8988T (cell line): ENCODE measurements around the gene ALPP.
A peak's percentile ranks its signal among the peaks of the same experiment; 100 is the strongest.
"Not testable (repeated sequence)": the region's sequence is repeated elsewhere in the genome, so short reads cannot be mapped to it uniquely, and the experiment has no call there.

Experiments used
- DNase-seq: peaks from one replicate; pipeline ENCODE4 v3.0.0; 2011

ALPP gene

DNA sequence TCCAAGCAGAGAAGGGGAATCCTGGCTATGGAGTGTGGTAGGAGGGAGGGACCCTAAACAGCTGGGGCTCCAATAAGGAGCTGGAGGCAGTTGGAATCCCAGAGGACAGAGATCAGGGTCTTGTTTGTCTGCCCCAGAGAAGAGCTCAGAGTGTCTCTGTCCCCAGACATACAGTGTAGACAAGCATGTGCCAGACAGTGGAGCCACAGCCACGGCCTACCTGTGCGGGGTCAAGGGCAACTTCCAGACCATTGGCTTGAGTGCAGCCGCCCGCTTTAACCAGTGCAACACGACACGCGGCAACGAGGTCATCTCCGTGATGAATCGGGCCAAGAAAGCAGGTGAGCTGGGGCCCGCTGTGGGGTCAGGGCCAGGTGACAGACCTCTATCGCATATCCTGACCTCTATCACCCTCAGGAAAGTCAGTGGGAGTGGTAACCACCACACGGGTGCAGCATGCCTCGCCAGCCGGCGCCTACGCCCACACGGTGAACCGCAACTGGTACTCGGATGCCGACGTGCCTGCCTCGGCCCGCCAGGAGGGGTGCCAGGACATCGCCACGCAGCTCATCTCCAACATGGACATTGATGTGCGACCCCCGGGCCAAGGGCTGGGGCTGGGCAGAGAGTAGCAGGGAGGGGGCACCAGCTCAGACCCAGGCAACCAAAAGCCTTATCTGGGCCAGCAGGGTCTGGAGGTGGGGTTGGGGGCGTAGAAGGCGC lies 29.0 kb downstream of the ALPP start:
- DNase-seq = not testable (repeated sequence)

DNA sequence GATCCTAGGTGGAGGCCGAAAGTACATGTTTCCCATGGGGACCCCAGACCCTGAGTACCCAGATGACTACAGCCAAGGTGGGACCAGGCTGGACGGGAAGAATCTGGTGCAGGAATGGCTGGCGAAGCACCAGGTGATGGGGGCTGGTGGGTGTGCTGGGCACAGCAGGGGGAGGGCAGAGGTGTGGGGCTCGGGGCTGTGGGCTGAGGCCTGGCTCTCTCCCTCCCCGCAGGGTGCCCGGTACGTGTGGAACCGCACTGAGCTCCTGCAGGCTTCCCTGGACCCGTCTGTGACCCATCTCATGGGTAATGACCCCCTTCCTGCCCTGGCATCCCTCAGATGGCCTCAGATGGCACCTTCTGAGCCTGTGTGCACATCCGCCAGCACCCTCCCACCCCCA lies 29.7 kb downstream of the ALPP start:
- not testable (repeated sequence) for DNase-seq

- not testable (repeated sequence) for DNase-seq
Measured at GRCh38 chr2:232409617-232410016, 31.1 kb downstream of the ALPP start.

DNA sequence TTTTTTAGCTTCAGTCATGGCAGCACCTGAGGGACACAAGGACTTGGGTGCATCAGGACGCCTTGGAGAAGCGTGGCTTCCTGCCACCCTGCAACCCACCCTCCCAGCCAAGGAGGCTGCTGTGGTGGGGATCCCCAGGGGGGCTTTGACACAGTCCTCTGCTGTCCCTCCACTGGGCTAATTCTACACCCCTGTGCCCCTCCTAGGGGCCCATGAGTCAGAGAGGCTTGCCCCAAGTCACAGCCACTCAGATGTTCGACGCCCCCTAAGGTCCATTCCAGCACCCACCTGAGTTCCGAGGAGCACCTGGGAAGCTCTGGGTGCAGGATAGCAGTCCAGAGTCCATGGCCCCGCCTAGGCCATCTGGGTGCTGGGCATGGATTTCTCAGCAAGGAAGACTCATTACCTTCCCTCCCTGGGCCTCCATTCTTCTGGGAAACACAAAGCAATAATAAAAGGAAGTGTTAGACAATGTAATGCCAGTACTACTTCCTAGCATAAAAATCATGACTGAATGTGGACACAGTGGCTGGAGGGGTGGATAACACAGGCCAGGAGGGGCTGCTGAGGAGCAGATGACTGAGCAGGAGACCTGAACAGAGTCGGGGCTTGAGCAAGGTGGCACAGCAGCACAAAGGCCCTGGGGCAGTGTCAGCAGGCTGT lies 31.8 kb downstream of the ALPP start:
- no peak for DNase-seq

- DNase-seq = no peak
Measured at GRCh38 chr2:232411901-232412629, 33.5 kb downstream of the ALPP start.

DNA sequence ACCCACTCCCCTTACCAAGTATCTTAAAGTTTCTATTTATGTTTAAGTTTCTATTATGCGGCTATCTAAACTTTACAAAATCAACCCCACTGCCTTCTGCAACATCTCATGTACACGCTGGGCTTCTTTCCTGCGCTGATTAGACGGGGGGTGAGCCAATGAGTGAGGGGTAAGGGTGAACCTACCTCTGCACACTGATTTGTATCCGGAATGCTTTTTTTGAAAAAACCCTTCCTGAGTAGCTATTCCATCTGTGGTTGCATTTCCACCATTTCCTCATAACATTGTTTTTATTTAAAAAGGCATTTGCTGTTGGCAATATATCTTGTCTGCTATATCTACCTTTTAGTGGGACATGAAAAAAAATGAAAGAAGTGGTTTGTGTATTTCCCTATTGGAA lies 34.4 kb downstream of the ALPP start:
- DNase-seq = no peak

DNA sequence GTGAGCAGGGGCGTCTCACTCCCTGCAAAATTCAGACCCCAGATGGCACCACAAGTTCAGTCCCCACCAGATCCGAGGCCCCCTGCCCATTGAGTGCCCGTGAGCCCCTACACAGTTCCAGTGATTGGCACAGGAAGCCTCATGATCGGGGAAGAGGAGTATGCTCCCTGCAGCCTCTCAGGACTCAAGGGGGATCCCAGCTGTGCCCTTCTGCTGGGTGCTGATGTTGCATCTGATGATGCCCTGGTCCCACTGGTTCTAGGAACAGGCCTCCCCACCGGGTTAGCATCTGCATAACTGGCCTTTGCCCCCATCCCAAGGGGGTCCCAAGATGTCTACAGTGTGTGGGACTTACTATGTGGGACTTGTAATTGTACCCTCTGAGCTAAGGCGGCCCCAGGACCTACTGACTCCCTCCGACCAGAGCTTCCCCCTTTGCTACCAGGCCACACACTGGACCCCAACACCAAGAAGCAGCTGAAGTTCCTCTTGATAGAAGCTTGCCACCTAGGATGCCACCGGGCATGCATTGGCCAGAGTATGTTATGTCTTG lies 36.7 kb downstream of the ALPP start:
- DNase-seq = no peak

GRCh38 chr2:232415736-232416520 lies 37.4 kb downstream of the ALPP start:
- DNase-seq = no peak

DNA sequence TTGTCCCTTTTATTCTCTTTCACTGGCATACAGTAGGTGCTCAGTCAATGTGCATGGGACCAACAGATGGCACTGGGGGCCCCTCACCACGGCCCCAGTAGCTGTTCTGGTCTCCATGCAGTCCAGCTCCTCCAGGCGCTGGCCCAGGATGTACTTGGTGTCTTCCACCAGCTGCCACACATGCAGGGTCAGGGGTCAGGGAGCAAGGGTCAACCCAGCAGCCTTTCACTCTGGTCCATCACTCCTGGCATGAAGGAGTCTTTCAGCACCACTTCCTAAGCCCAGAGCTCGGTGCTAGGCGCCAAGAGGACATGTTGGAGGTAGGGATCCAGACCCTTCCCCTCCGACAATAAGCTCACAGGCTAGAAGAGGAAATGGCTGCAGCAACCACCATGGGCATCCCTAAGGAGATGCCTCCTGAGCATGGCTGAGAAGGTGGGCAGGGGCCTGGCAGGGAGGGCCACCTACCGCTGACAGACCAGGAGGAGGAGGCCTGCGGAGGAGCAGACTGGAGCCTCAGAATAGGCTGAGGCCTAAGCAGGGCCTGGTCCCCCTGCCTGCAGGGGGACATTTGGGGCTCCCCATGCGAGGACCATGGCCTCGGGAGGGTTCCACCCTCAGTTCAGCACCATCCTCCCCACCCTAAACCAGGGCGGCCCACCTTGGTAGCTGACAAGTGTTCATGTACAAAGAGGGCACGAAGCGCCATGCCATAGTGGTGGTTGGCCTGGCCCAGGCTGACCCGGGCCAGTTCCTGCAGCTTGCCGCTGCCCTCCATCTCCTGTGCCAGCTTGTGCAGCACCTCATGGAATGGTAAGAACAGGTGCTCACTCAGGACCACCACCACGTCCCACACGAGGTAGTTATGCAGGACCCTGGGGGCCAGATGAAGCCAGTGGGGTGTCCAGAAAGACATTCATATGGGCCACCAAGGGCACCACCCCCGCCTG lies 38.2 kb downstream of the ALPP start:
- DNase-seq = peak; percentile 29

- DNase-seq = peak; percentile 36
Measured at GRCh38 chr2:232417489-232417888, 38.9 kb downstream of the ALPP start.

- no peak for DNase-seq
Measured at GRCh38 chr2:232418056-232418455, 39.5 kb downstream of the ALPP start.

GRCh38 chr2:232418466-232419244 lies 40.1 kb downstream of the ALPP start:
- peak; percentile 24 for DNase-seq

DNA sequence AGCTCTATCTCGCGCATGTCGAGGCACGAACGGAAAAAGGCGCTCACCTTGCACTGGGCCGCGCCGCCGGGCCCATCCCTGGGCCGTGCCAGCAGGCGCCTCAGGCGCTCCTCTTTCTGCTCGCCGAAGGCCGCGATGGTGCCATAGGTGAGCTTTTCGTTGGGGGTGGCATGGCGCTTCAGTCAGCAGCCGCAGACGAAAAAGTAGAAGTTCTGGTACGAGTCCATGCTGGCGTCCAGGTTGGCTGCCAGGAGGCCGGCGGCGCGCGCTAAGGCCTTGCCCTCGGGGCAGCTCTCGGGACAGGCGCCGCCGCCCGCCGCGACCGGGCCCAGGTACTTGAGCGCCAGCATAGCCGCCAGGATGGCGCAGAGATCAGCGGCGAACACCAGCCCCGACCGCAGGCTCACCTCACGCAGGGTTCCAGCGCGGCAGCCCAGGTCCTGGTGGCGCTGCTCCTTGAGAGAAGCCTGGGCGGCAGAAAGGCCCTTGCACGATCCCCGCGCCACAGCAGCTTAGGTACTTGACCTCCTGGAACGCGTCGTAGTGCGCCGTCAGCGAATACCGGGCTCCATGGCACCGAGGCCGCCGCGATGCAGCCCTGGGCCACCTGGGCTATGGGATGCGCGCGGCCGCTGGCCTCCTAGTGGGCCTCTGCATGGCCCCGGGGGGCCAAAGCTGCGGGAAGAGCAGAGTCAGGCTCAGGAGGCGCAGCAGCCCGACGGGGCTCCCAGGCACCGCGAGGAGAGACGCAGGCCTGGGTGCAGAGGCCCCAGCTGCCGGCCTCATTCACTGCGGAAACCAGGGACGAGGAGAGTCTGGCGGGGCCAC lies 40.9 kb downstream of the ALPP start:
- no peak for DNase-seq

DNA sequence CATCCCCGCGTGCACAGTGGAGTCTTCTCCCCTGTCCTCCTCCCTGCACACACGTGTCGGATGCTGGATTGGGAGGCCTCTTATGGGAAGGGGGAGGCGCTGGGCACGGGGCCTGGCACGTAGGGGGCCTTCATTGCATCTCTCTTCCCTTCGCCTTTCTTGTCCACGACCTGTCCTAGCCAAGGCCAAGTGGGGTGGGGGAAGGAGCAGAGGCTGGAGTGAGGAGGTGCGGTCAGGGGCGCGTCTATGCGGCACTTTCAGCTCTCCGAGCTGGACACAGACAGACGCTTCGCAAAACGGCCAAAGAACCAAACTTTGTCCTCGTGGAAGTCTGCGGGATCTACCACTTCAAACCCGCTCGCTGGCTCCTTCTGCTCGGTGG lies 41.5 kb downstream of the ALPP start:
- DNase-seq = no peak

DNA sequence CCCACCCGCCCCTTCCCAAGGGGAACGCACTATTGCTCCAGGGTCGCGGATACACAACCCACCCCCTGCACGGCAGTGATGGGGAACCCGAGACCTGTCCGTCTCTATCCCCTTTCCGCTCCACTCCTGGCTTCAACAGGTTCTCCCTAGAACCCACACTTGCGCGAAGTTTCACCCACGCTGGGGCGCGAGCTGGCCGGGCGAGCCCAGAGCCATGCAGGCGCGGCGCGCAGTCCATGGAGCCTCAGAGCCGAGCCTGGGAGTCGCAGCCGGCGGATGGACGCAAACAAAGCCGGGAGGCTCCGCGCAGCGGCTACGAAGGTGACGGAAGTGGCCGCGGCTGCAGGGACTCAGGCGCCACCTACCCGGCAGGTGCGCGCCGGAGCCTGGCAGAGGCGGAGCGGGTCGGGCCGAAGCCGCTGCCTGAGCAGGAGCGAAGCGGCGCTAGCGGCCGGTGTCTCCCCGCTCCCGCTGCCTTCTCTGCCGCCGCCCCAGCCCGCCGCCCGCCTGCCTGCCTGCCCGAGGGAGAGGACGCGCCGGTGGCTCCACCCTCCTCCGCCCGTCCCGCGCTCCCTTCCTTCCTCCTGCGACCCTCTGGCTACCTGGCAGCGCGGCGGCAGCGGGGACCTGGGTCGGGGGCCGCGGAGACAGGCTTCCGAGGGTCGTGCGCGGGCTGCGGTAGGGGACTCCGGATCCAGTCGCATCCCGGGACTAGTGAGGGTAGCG lies 42.1 kb downstream of the ALPP start:
- peak; percentile 58 for DNase-seq

DNA sequence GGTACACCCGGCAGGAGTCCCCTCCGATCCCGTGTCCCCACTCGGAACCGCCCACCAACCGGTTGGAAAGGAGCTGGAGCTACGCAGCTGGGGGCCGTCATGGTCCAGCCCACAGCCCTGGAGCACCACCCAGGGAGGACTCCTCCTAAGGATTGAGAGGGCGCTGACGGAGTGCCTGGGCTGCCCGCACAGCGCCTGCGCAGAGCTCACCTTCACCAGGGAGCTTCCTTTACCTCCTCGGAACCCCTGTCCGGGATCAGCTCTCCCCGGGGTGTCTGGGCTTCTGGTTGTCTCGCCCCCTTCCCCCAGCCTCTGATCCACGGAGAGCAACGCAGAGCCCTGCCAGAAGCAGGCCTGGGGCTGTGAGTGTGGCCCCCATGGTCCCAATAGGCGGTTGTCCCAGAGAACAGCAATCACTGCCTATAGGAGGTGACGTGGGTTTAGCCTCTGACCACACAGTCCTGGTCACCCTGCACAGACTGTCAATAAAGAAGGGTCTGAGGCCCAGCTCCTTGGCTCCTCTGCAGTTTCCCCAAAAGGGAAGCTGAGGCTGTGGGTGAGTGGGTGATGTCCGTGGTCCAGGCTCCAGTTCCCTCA lies 42.7 kb downstream of the ALPP start:
- peak; percentile 18 for DNase-seq

GRCh38 chr2:232422051-232422450 lies 43.5 kb downstream of the ALPP start:
- DNase-seq = no peak

- DNase-seq = not testable (repeated sequence)
Measured at GRCh38 chr2:232422996-232423395, 44.4 kb downstream of the ALPP start.

GRCh38 chr2:232423407-232423806 lies 44.9 kb downstream of the ALPP start:
- DNase-seq = not testable (repeated sequence)
